T-helper 1 cell (primary cell): Measurements from ENCODE around the gene IFNL4.
A peak's percentile ranks its signal among the peaks of the same experiment; 100 is the strongest.
"Not testable (repeated sequence)": the region's sequence is repeated elsewhere in the genome, so short reads cannot be mapped to it uniquely, and the experiment has no call there.

ENCODE experiments used
- DNase-seq, 5 donors: peaks; one replicate each; pipeline ENCODE4 v3.0.0-alpha.2; 2012 to 2020
- total RNA-seq, 4 donors: gene quantifications; one replicate each; lab custom pipeline; 2026; lab: John Stamatoyannopoulos, UW

Gene IFNL4
- 0 reads per million in 4 donors for total RNA-seq

GRCh38 chr19:39248806-39249205 lies at the start of gene IFNL4:
Gene IFNL4 (minus strand): TSS chr19:39248856.
- no peak for DNase-seq

GRCh38 chr19:39297931-39298634 lies 49.4 kb upstream of the IFNL4 start:
- DNase-seq: peak; percentile 19 to 80 (median 38)

- DNase-seq: no peak
These were observed 48.2 kb upstream of the IFNL4 start for GRCh38 chr19:39296906-39297305.

GRCh38 chr19:39296055-39296645 lies 47.5 kb upstream of the IFNL4 start, which contains the start of gene IFNL1:
Gene IFNL1 (plus strand): TSS chr19:39296407. CDS start chr19:39296422, 15 bp downstream.
- no peak for DNase-seq

GRCh38 chr19:39293394-39293793 lies 44.7 kb upstream of the IFNL4 start:
- no peak for DNase-seq

GRCh38 chr19:39284032-39284431 lies 35.4 kb upstream of the IFNL4 start:
- DNase-seq: no peak

- DNase-seq: no peak
These were observed 33.4 kb upstream of the IFNL4 start for GRCh38 chr19:39282021-39282420.

GRCh38 chr19:39277598-39277997 lies 28.9 kb upstream of the IFNL4 start:
- DNase-seq: no peak

- DNase-seq: no peak
These were observed 28.1 kb upstream of the IFNL4 start for GRCh38 chr19:39276740-39277139.

GRCh38 chr19:39275578-39275977 lies 26.9 kb upstream of the IFNL4 start:
- no peak for DNase-seq

GRCh38 chr19:39273859-39274258 lies 25.2 kb upstream of the IFNL4 start:
- DNase-seq: not testable (repeated sequence)

- DNase-seq: no peak
These were observed 21.6 kb upstream of the IFNL4 start for GRCh38 chr19:39270036-39270871.

- not testable (repeated sequence) for DNase-seq
These were observed 20.7 kb upstream of the IFNL4 start for GRCh38 chr19:39269369-39269768.

GRCh38 chr19:39268531-39269223 lies 20.0 kb upstream of the IFNL4 start:
- DNase-seq: not testable (repeated sequence)

GRCh38 chr19:39268085-39268484 lies 19.4 kb upstream of the IFNL4 start, which contains the start of gene IFNL2:
Gene IFNL2 (plus strand): TSS chr19:39268396. CDS start chr19:39268569, 173 bp downstream.
- not testable (repeated sequence) for DNase-seq

GRCh38 chr19:39265321-39265916 lies 16.8 kb upstream of the IFNL4 start:
- no peak for DNase-seq

- no peak for DNase-seq
These were observed 15.9 kb upstream of the IFNL4 start for GRCh38 chr19:39264306-39265290.

GRCh38 chr19:39263912-39264305 lies 15.3 kb upstream of the IFNL4 start:
- no peak for DNase-seq

GRCh38 chr19:39262496-39262895 lies 13.8 kb upstream of the IFNL4 start:
- no peak for DNase-seq

GRCh38 chr19:39261704-39262103 lies 13.0 kb upstream of the IFNL4 start:
- no peak for DNase-seq

- no peak for DNase-seq
These were observed 8.6 kb upstream of the IFNL4 start for GRCh38 chr19:39257227-39257626.
